SK-N-SH treated with all-trans-retinoic acid at 6 μM for 48 hours (cell line): ENCODE results near the gene CDC42SE2.

Source experiments
- ATAC-seq: fragments of 200-7000 bp; cut with Tn5 transposase; 3 replicates; pipeline ENCODE4 v1.9.1; 2020; ENCODE audit warnings: mild to moderate bottlenecking, moderate library complexity
- ARNTL ChIP-seq: fragments of 450-650 bp; formaldehyde crosslinking; IDR thresholded peaks from 2 replicates; pipeline ENCODE4 v1.5.0; 2020; ENCODE audit warnings: low read depth, mild to moderate bottlenecking, moderate library complexity, borderline replicate concordance
- BACH2 ChIP-seq: fragments of 250-450 bp; sonication (Bioruptor Pico); IDR thresholded peaks from 2 replicates; pipeline ENCODE4 v1.9.0; 2021; ENCODE audit warnings: mild to moderate bottlenecking, borderline replicate concordance
- CSDC2 ChIP-seq: fragments of 250-450 bp; sonication (Bioruptor Pico); IDR thresholded peaks from 2 replicates; pipeline ENCODE4 v1.5.0; 2020; ENCODE audit warnings: mild to moderate bottlenecking, moderate library complexity
- CSRNP3 ChIP-seq: fragments of 250-450 bp; sonication (Bioruptor Pico); IDR thresholded peaks from 2 replicates; pipeline ENCODE4 v1.5.1; 2021; ENCODE audit warnings: mild to moderate bottlenecking, moderate library complexity
- ESRRG ChIP-seq: fragments of 250-450 bp; sonication (Bioruptor Pico); IDR thresholded peaks from 2 replicates; pipeline ENCODE4 v1.6.1; 2021; ENCODE audit warnings: mild to moderate bottlenecking
- GLIS3 ChIP-seq: fragments of 250-450 bp; sonication (Bioruptor Pico); IDR thresholded peaks from 2 replicates; pipeline ENCODE4 v1.5.0; 2020; ENCODE audit warnings: mild to moderate bottlenecking, moderate library complexity
- ISL1 ChIP-seq: fragments of 250-450 bp; sonication (Bioruptor Pico); IDR thresholded peaks from 2 replicates; pipeline ENCODE4 v2.1.2; 2022; ENCODE audit warnings: mild to moderate bottlenecking, moderate library complexity
- OSR1 ChIP-seq: fragments of 250-450 bp; sonication (Bioruptor Pico); IDR thresholded peaks from 2 replicates; pipeline ENCODE4 v1.8.0; 2022; ENCODE audit warnings: moderate library complexity, mild to moderate bottlenecking, inconsistent platforms
- PATZ1 ChIP-seq: fragments of 250-450 bp; sonication (Bioruptor Pico); IDR thresholded peaks from 2 replicates; pipeline ENCODE4 v1.8.0; 2020; ENCODE audit warnings: mild to moderate bottlenecking, moderate library complexity, borderline replicate concordance
- POU6F1 ChIP-seq: fragments of 250-450 bp; sonication (Bioruptor Pico); IDR thresholded peaks from 2 replicates; pipeline ENCODE4 v1.8.0; 2021; ENCODE audit warnings: low read depth, mild to moderate bottlenecking, moderate library complexity, borderline replicate concordance
- PPARA ChIP-seq: fragments of 250-450 bp; sonication (Bioruptor Pico); IDR thresholded peaks from 2 replicates; pipeline ENCODE4 v1.5.0; 2020; ENCODE audit warnings: mild to moderate bottlenecking, borderline replicate concordance
- RARB ChIP-seq: fragments of 250-450 bp; sonication (Bioruptor Pico); IDR thresholded peaks from 2 replicates; pipeline ENCODE4 v1.8.0; 2021; ENCODE audit warnings: mild to moderate bottlenecking, moderate library complexity
- SNAI2 ChIP-seq: fragments of 250-450 bp; sonication (Bioruptor Pico); IDR thresholded peaks from 2 replicates; pipeline ENCODE4 v1.5.0; 2020; ENCODE audit warnings: mild to moderate bottlenecking, moderate library complexity
- TCF4 ChIP-seq: fragments of 250-450 bp; sonication (Bioruptor Pico); IDR thresholded peaks from 2 replicates; pipeline ENCODE4 v1.8.0; 2021; ENCODE audit warnings: mild to moderate bottlenecking, moderate library complexity, borderline replicate concordance
- TSHZ2 ChIP-seq: fragments of 250-450 bp; sonication (Bioruptor Pico); IDR thresholded peaks from 2 replicates; pipeline ENCODE4 v1.5.0; 2020; ENCODE audit warnings: mild to moderate bottlenecking, moderate library complexity
- ZFP3 ChIP-seq: fragments of 250-450 bp; sonication (Bioruptor Pico); IDR thresholded peaks from 2 replicates; pipeline ENCODE4 v1.5.0; 2020; ENCODE audit warnings: mild to moderate bottlenecking, moderate library complexity
- ZFP30 ChIP-seq: fragments of 450-650 bp; formaldehyde crosslinking; IDR thresholded peaks from 2 replicates; pipeline ENCODE4 v1.5.0; 2022; ENCODE audit warnings: mild to moderate bottlenecking, moderate library complexity
- ZNF565 ChIP-seq: fragments of 450-650 bp; formaldehyde crosslinking; conservative IDR thresholded peaks from 2 replicates; pipeline ENCODE4 v1.5.0; 2020; ENCODE audit warnings: low read depth, mild to moderate bottlenecking, moderate library complexity
- ZNF70 ChIP-seq: fragments of 450-650 bp; formaldehyde crosslinking; IDR thresholded peaks from 2 replicates; pipeline ENCODE4 v1.5.0; 2020; ENCODE audit warnings: mild to moderate bottlenecking, moderate library complexity
- ZNF8 ChIP-seq: fragments of 450-650 bp; formaldehyde crosslinking; IDR thresholded peaks from 2 replicates; pipeline ENCODE4 v1.5.0; 2020; ENCODE audit warnings: mild to moderate bottlenecking, moderate library complexity

CDC42SE2 gene

GRCh38 chr5:131229623-131230022 lies 34.2 kb upstream of the CDC42SE2 start (continued):
- TF ChIP-seq TSHZ2 (CRISPR knock-in tag) (no peak), ZFP30 (CRISPR knock-in tag) (no peak)

- ATAC-seq: peak; percentile 55; the same call in 1 of the 3 replicates
- TF ChIP-seq TSHZ2 (CRISPR knock-in tag) (no peak), ZFP30 (CRISPR knock-in tag) (no peak), ISL1 (CRISPR knock-in tag) (no peak), ESRRG (CRISPR knock-in tag) (no peak), POU6F1 (CRISPR knock-in tag) (no peak), ZFP3 (CRISPR knock-in tag) (no peak), RARB (CRISPR knock-in tag) (no peak), SNAI2 (CRISPR knock-in tag) (no peak), CSDC2 (CRISPR knock-in tag) (no peak), ARNTL (CRISPR knock-in tag) (no peak), BACH2 (no peak)
Observed at GRCh38 chr5:131230406-131230805, 33.4 kb upstream of the CDC42SE2 start.

- no peak for ATAC-seq
- TF ChIP-seq TCF4 (CRISPR knock-in tag) (no peak), PPARA (no peak), TSHZ2 (CRISPR knock-in tag) (no peak), CSRNP3 (CRISPR knock-in tag) (no peak), SNAI2 (CRISPR knock-in tag) (no peak), ZNF8 (CRISPR knock-in tag) (no peak), ESRRG (CRISPR knock-in tag) (no peak), ZFP3 (CRISPR knock-in tag) (no peak), ZFP30 (CRISPR knock-in tag) (no peak), PATZ1 (CRISPR knock-in tag) (no peak), GLIS3 (CRISPR knock-in tag) (no peak), ARNTL (CRISPR knock-in tag) (no peak), ISL1 (CRISPR knock-in tag) (no peak), BACH2 (no peak), RARB (CRISPR knock-in tag) (no peak), ZNF565 (no peak), OSR1 (CRISPR knock-in tag) (no peak), CSDC2 (CRISPR knock-in tag) (no peak), ZNF70 (no peak)
Observed at GRCh38 chr5:131239686-131240085, 24.2 kb upstream of the CDC42SE2 start.
